GM19463 (cell line): Measurements from ENCODE around the gene TMEM175.

Experiments
- ATAC-seq: cut with Tn5 transposase; IDR thresholded peaks from one replicate; pipeline ENCODE4 v1.9.1; 2021; ENCODE audit warnings: mild to moderate bottlenecking, moderate library complexity; ENCODE audit not compliant: unreplicated experiment

Gene TMEM175

GRCh38 chr4:1000686-1001260 is 68.5 kb downstream of the TMEM175 start:
- ATAC-seq: no peak

GRCh38 chr4:1001561-1002130 is 69.4 kb downstream of the TMEM175 start:
- no peak for ATAC-seq

- no peak for ATAC-seq
Measured at GRCh38 chr4:1002131-1002630, 69.9 kb downstream of the TMEM175 start.

GRCh38 chr4:1002631-1003251 is 70.5 kb downstream of the TMEM175 start:
- ATAC-seq: no peak

GRCh38 chr4:1003271-1004070 is 71.2 kb downstream of the TMEM175 start:
- ATAC-seq: no peak

GRCh38 chr4:1004071-1004418 is 71.8 kb downstream of the TMEM175 start:
- no peak for ATAC-seq

- no peak for ATAC-seq
Measured at GRCh38 chr4:1004557-1005485, 72.6 kb downstream of the TMEM175 start.

- no peak for ATAC-seq
Measured at GRCh38 chr4:1006856-1007255, 74.6 kb downstream of the TMEM175 start.
